MG63 (cell line): ENCODE results near the gene NUDT14. TPM values are rescaled to one million over a fixed set of nuclear protein-coding genes. Genes with fewer than 3 reads are reported as not detected.

Experiments
- DNase-seq: peaks from one replicate; pipeline ENCODE4 v3.0.0-alpha.2; 2020
- H3K27me3 ChIP-seq: fragments of 250-450 bp; sonication (Bioruptor Pico); 2 replicates; pipeline ENCODE4 v1.5.1; 2020; ENCODE audit warnings: mild to moderate bottlenecking, moderate library complexity
- H3K36me3 ChIP-seq: fragments of 250-450 bp; sonication (Bioruptor Pico); 2 replicates; pipeline ENCODE4 v1.5.1; 2020; ENCODE audit warnings: mild to moderate bottlenecking, moderate library complexity
- H3K4me3 ChIP-seq: fragments of 250-450 bp; sonication (Bioruptor Pico); 2 replicates; pipeline ENCODE4 v1.5.1; 2020; ENCODE audit warnings: mild to moderate bottlenecking, moderate library complexity
- H3K9me3 ChIP-seq: fragments of 250-450 bp; sonication (Bioruptor Pico); 2 replicates; pipeline ENCODE4 v1.5.1; 2020; ENCODE audit warnings: mild to moderate bottlenecking, moderate library complexity
- total RNA-seq: library from RNA; depleted of rRNA; stranded (reverse); fragments of >200 nt; shearing (Covaris generic); gene quantifications from 2 replicates; pipeline ENCODE4 v1.2.3, GENCODE V29; 2014; ENCODE audit warnings: low replicate concordance

Gene NUDT14
- total RNA-seq, 1 experiment from 2014 or later = 10.0 TPM

DNA sequence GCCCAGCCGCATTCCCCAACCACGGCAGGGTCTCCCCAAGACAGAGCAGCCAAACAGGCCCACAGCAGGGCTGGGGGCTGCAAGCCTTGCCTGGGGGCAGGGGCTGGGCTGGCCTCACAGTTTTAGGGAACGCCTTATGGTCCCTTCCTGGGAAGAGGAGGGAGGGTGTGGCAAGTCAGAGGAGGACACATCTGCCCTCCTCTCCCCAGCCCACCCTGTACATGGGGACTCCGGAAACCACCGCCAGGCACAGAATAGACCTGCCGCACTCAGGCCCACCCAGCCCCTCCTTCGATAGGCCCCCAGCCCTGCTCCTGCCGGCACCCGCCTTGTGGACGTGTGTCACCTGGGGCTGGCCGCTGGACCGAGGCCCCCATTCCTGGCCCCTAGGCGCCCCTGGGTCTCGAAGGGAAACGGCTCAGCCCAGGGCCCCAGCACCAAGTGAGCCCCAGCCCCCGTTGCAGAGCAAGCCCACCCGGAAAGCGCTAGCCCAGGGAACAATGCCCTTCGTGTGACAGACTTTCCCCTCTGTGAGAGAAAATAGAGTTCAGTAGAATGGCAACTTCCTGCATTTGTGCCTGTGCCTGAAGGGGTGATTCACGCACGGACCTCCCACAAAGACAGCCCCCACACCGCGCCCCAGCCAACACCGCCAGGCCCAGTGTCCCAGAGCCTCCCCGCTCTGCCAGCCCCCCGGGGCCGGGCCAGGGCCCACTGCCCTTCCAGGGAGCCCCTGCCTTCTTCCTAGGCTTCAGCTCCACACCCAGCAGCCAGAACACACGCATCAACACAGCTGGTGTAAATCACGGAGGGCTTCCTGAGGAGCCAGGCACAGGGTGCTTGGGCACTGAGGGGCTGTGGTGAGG lies 12.0 kb upstream of the NUDT14 start:
- Histone ChIP-seq H3K4me3 (no peak overlapping the region), H3K36me3 (no peaks in the 10 kb centered on the region), H3K9me3 (no peaks in the 10 kb centered on the region), H3K27me3 (no peaks in the 10 kb centered on the region)
- no peak for DNase-seq

- Histone ChIP-seq H3K4me3 (no peak overlapping the region), H3K9me3 (no peaks in the 10 kb centered on the region), H3K36me3 (no peaks in the 10 kb centered on the region), H3K27me3 (no peaks in the 10 kb centered on the region)
- no peak for DNase-seq
Observed at GRCh38 chr14:105187935-105188524, 6.9 kb upstream of the NUDT14 start.

DNA sequence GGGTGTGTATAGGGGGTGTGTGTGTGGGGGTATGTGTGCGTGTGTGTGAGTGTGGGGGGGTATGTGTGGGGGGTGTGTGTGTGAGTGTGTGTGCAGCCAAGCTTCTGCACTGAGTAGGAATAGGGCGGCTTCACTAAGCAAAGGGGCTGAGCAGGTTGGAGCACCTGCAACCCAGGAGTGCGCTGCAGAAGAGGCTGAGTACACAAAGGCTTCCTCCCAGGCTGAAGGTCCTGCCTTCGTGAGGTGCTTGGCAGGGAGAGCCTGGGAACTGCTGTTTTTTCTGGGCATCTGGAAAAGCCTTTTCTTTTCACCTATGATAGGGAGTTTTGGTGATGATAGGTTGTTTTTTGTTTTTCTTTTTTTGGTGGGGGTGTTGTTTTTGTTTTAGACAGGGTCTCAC lies 6.0 kb upstream of the NUDT14 start:
- Histone ChIP-seq H3K9me3 (no peaks in the 10 kb centered on the region), H3K4me3 (no peak overlapping the region), H3K36me3 (no peaks in the 10 kb centered on the region), H3K27me3 (no peaks in the 10 kb centered on the region)
- no peak for DNase-seq

- no peak for DNase-seq
- no peaks in the 10 kb centered on the region for H3K9me3 ChIP-seq
- no peaks in the 10 kb centered on the region for H3K27me3 ChIP-seq
- no peaks in the 10 kb centered on the region for H3K36me3 ChIP-seq
- no peak overlapping the region for H3K4me3 ChIP-seq
Observed at GRCh38 chr14:105185973-105186372, 4.9 kb upstream of the NUDT14 start.

- no peak overlapping the region for H3K4me3 ChIP-seq
- no peak for DNase-seq
- H3K36me3 ChIP-seq = no peaks in the 10 kb centered on the region
- H3K27me3 ChIP-seq = no peaks in the 10 kb centered on the region
- H3K9me3 ChIP-seq = no peaks in the 10 kb centered on the region
Observed at GRCh38 chr14:105185001-105185400, 3.9 kb upstream of the NUDT14 start.

DNA sequence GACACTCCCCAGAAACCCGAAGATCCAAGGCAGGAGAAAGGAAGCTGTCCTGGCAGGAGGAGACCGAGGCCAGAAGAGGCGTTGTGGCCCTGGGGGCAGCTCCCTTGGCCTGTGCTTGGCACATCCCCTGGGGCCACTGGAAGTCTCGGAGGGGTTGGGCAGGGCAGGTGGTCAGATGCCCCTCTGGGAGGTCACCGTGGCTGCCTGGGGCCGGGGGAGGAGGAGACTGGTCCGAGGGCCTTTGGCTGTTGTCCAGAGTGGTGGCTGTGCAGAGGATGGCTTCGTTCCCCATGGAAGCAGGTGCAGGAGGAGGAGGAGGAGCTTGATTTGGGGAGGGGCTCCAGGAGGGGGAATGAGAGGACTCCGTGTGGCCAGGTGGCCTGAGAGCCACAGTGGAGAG lies 3.3 kb upstream of the NUDT14 start:
- H3K9me3 ChIP-seq = no peaks in the 10 kb centered on the region
- DNase-seq = no peak
- H3K27me3 ChIP-seq = no peaks in the 10 kb centered on the region
- no peaks in the 10 kb centered on the region for H3K36me3 ChIP-seq
- no peak overlapping the region for H3K4me3 ChIP-seq

GRCh38 chr14:105182296-105183020 lies 1.3 kb upstream of the NUDT14 start:
- DNase-seq = no peak
- Histone ChIP-seq H3K27me3 (no peaks in the 10 kb centered on the region), H3K4me3 (no peak overlapping the region), H3K9me3 (no peaks in the 10 kb centered on the region), H3K36me3 (no peaks in the 10 kb centered on the region)

DNA sequence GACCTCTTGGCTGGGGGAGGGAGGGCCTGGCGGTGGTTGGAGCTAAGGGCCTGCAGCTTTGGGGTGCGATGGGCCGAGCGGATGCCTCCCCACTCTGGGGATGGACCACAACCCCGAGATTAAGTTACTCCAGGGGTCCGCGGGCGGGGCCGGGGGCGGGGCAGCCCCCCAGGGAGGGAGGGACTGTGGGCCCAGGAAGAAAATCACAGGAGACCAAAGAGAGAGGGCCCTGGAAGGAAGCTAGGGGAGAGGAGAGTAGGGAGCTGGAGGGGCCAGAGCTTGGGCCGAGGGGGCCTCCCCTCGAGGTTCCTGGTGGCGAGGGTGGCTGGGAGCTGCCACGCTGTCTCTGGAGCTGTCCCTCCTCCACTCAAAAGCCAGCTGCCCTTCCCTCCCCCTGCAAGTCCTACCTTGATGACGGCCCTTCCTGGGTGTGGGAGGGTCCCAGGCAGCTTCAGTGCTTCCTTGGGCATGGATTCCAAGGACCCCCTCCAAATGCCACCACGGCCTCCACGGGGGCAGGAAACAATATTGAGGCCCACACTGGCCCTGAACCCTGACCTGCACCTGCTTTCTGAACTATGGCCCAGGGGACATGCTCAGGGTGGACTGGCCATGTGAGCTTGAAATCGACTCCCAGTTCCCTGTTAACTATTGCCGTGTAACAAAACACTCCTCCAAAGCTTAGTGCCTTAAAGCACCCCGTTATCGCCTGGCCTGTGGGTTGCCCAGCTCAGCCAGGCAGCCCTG lies 610 bp upstream of the NUDT14 start:
- DNase-seq = no peak
- H3K9me3 ChIP-seq = no peaks in the 10 kb centered on the region
- no peak overlapping the region for H3K4me3 ChIP-seq
- no peaks in the 10 kb centered on the region for H3K27me3 ChIP-seq
- no peaks in the 10 kb centered on the region for H3K36me3 ChIP-seq

DNA sequence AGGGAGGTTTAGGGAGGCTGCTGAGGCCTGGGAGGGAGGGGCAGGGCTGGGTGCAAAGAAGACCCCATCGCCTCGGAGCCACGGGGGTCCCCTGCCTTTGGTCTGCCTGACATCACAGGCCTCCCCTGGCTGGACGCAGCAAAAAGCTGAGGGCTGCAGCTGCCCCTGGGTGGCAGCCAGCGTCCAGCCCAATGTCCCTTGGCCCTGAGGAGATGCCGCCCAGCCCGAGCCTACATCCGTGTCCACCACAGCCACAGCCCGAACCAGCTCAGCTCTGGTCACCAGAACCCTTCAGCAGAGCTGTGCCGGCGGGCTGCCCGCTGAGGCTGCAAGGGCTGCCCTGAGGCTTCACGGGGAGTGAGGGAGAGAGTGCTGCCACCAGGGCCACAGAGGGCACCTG lies 1.9 kb downstream of the NUDT14 start:
- Histone ChIP-seq H3K36me3 (no peaks in the 10 kb centered on the region), H3K9me3 (no peaks in the 10 kb centered on the region), H3K27me3 (no peaks in the 10 kb centered on the region), H3K4me3 (no peak overlapping the region)
- no peak for DNase-seq

- Histone ChIP-seq H3K9me3 (no peaks in the 10 kb centered on the region), H3K36me3 (no peaks in the 10 kb centered on the region), H3K27me3 (no peaks in the 10 kb centered on the region), H3K4me3 (no peak overlapping the region)
- no peak for DNase-seq
Observed at GRCh38 chr14:105178868-105179140, 2.3 kb downstream of the NUDT14 start.

- DNase-seq = no peak
Observed at GRCh38 chr14:105178069-105178867, 2.8 kb downstream of the NUDT14 start.

DNA sequence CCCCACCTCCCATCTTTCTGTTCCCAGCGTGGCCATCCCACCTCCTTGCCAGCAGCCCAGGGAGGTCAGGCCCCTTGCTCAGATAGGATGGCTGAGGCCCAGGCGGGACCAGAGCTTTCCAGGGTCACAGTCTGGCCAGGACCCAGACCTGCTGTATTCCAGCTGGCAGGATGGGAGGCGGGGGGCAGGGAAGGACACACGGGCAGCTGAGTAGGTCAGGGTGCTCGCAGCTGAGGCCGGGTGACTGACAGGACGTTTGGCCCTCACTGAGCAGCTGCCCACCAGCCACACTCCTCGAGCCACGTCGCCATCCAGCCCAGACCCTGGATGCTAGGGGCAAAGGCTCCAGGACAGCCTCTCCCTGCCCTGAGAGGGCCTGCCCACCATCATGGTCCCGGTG lies 4.0 kb downstream of the NUDT14 start:
- DNase-seq = no peak
- no peak overlapping the region for H3K4me3 ChIP-seq
- H3K36me3 ChIP-seq = no peaks in the 10 kb centered on the region
- no peaks in the 10 kb centered on the region for H3K27me3 ChIP-seq
- H3K9me3 ChIP-seq = no peaks in the 10 kb centered on the region

More at GRCh38 chr14:105178069-105178867, 2.8 kb downstream of the NUDT14 start:
- Histone ChIP-seq H3K36me3 (no peaks in the 10 kb centered on the region), H3K4me3 (no peak overlapping the region), H3K9me3 (no peaks in the 10 kb centered on the region), H3K27me3 (no peaks in the 10 kb centered on the region)

DNA sequence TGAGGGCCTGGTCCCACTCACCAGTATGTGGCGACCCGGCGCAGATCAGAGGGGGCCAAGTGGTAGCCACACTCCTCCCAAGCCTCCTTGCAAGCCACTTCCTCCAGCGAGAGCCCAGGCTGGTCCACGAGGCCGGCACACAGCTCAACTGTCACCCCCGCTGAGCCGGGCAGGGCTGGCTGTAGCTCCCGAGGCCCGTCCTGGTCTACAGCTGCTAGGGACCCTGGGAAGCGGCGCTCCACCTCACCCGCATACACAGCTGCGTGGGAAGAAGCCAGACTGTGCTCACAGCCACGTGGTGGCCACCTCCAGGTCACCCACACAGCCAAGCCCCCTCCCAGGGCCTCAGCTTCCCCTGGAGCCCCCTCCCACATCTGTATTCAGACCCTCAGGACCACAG lies 4.6 kb downstream of the NUDT14 start:
- no peaks in the 10 kb centered on the region for H3K36me3 ChIP-seq
- no peak overlapping the region for H3K4me3 ChIP-seq

DNA sequence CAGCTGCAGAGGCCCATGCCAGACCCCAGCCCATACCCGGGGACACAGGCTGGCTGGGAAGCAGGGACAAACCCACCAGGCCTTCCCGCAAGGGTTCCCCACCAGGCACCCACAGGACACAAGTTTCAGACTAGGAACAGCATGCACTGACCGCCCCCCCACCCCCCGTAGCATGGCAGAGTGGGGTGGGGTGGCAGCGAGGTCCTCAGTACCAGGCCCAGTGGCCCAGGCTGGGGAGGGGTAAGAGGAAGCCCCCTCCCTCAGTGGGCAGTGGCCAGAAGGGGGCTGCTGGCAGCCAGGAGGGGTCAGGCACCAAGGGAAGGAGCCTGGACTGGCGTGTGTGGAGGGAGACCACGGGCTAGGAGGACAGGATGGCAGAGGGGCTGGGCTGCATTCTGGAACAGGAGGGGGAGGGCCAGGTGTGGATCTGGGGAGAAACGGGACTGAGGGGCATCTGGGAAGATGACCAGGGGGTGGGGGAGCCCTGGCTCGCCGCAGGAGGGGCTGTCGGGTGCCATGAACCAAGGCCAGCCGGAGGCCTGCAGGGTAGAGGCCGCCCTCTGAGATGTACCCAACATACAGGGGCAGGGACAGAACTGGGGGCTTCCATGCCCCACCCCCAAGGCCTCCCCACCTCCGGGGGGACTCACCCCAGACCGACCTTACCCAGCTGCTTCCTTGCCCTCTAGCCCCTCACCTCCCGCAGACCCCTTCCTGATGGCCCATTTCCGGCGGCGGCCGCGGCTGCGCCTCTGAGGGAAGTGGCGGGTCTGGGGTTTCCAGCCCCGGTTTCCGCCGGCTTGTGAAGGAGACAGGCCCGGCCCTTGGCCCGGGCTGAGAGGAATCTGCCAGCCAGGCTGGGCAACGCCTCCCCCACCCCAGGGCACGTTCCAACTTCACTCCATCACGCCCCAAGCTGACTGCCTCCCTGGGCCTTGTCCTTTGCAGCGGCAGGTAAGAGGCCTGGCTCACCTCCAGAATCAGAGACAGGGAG lies 6.9 kb downstream of the NUDT14 start:
- no peak for DNase-seq
- Histone ChIP-seq H3K36me3 (no peaks in the 10 kb centered on the region), H3K27me3 (no peaks in the 10 kb centered on the region), H3K4me3 (no peak overlapping the region), H3K9me3 (no peaks in the 10 kb centered on the region)

More for the DNA sequence above, 4.6 kb downstream of the NUDT14 start:
- no peaks in the 10 kb centered on the region for H3K9me3 ChIP-seq
- no peaks in the 10 kb centered on the region for H3K27me3 ChIP-seq
- no peak for DNase-seq

- no peaks in the 10 kb centered on the region for H3K36me3 ChIP-seq
- no peak for DNase-seq
- no peaks in the 10 kb centered on the region for H3K27me3 ChIP-seq
- no peak overlapping the region for H3K4me3 ChIP-seq
- no peaks in the 10 kb centered on the region for H3K9me3 ChIP-seq
Observed at GRCh38 chr14:105173145-105173544, 8.0 kb downstream of the NUDT14 start.
